ENCODE data around the gene SERHL2. TPM values are rescaled to one million over a fixed set of nuclear protein-coding genes. Genes with fewer than 3 reads are reported as not detected.

Gene SERHL2
- total and polyA plus RNA-seq, 4 donors: 1.7 to 3.3 (median 2.6) TPM

DNA sequence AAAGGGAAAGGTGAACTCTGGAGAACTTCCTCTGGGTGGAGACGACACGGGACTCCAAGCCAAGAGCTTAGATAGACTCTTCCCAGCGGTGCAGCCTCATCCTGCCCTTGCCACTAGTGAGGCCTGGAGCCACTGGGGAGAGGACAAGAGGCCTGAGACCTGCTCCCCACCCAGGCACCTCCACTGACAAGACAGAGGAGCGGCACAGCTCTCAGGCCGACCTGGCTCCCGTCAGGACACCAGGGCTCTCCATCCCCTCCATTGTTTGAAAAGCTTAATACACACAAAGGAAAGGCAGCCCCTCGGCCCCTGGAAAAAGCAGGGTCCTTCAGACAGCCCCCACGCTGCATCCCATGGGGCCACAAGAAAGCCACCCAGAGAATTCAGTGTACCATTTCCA, 31.3 kb downstream of the SERHL2 start:
- Histone ChIP-seq H3K4me3 (no peak overlapping the region), H3K4me1 (ENCODE audit: control insufficient read depth in 5 of 5, insufficient read depth in 5 of 5, low read length in 5 of 5) (peaks cover 0 to 9% (median 3%) of the 10 kb centered on the region in 5 donors), H3K9me3 (ENCODE audit: control insufficient read depth in 4 of 4, insufficient read depth in 3 of 4, low read length in 3 of 4) (no peaks in the 10 kb centered on the region), H3K36me3 (ENCODE audit: control insufficient read depth in 4 of 4, insufficient read depth in 4 of 4, low read length in 4 of 4) (peaks cover 21 to 54% (median 36%) of the 10 kb centered on the region in 4 donors), H3K27me3 (ENCODE audit: control insufficient read depth in 3 of 3, insufficient read depth in 3 of 3, low read length in 2 of 3) (no peaks in the 10 kb centered on the region), H3K27ac (ENCODE audit: low read depth in 1 of 2, low read length in 1 of 2) (no peak overlapping the region), H3K9ac (ENCODE audit: insufficient read depth in 1 of 2, low read length in 2 of 2) (no peak overlapping the region)
- DNase-seq (no peak), ATAC-seq (ENCODE audit: insufficient read depth, low FRiP score) (no peak)
- 75 to 83% methylated on average over 8 of the region's 8 CpGs for WGBS, 2 donors
- TF ChIP-seq, protein P1, sequence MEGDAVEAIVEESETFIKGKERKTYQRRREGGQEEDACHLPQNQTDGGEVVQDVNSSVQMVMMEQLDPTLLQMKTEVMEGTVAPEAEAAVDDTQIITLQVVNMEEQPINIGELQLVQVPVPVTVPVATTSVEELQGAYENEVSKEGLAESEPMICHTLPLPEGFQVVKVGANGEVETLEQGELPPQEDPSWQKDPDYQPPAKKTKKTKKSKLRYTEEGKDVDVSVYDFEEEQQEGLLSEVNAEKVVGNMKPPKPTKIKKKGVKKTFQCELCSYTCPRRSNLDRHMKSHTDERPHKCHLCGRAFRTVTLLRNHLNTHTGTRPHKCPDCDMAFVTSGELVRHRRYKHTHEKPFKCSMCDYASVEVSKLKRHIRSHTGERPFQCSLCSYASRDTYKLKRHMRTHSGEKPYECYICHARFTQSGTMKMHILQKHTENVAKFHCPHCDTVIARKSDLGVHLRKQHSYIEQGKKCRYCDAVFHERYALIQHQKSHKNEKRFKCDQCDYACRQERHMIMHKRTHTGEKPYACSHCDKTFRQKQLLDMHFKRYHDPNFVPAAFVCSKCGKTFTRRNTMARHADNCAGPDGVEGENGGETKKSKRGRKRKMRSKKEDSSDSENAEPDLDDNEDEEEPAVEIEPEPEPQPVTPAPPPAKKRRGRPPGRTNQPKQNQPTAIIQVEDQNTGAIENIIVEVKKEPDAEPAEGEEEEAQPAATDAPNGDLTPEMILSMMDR (IDR thresholded peaks at IDR 0.05; ENCODE audit: control extremely low read depth, extremely low read depth): no peak

DNA sequence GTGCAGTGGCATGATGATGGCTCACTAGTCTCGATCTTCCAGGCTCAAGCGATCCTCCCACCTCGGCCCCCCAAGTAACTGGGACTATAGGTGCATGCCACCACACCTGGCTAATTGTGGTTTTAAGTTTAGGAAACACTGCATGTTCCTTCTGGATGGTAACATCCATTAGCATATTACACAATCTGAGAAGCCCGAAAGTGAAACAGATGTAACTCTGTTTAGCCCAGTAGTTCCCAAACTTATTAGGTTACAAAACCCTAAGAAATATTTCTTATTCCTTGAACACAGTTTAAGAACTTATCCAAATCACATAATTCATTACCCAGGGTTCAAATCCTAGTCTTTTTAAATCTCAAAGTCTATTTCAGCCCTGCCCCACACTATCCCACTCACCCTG, 32.6 kb downstream of the SERHL2 start:
- no peak overlapping the region for H3K9ac ChIP-seq (ENCODE audit: insufficient read depth in 1 of 2, low read length in 2 of 2)
- 72 to 80% methylated on average over 4 of the region's 4 CpGs for WGBS, 2 donors
- H3K27ac ChIP-seq (ENCODE audit: low read depth in 1 of 2, low read length in 1 of 2): no peak overlapping the region
- H3K4me1 ChIP-seq (ENCODE audit: control insufficient read depth in 5 of 5, insufficient read depth in 5 of 5, low read length in 5 of 5): peaks cover 0 to 6% (median 3%) of the 10 kb centered on the region in 5 donors
- no peak overlapping the region for H3K4me3 ChIP-seq
- TF ChIP-seq, protein P1 (IDR thresholded peaks at IDR 0.05; ENCODE audit: control extremely low read depth, extremely low read depth): no peak
- H3K36me3 ChIP-seq (ENCODE audit: control insufficient read depth in 4 of 4, insufficient read depth in 4 of 4, low read length in 4 of 4): peaks cover 22 to 56% (median 39%) of the 10 kb centered on the region in 4 donors
- H3K27me3 ChIP-seq (ENCODE audit: control insufficient read depth in 3 of 3, insufficient read depth in 3 of 3, low read length in 2 of 3): no peaks in the 10 kb centered on the region
- no peaks in the 10 kb centered on the region for H3K9me3 ChIP-seq (ENCODE audit: control insufficient read depth in 4 of 4, insufficient read depth in 3 of 4, low read length in 3 of 4)
- no peak for ATAC-seq (ENCODE audit: insufficient read depth, low FRiP score)
- DNase-seq: no peak

DNA sequence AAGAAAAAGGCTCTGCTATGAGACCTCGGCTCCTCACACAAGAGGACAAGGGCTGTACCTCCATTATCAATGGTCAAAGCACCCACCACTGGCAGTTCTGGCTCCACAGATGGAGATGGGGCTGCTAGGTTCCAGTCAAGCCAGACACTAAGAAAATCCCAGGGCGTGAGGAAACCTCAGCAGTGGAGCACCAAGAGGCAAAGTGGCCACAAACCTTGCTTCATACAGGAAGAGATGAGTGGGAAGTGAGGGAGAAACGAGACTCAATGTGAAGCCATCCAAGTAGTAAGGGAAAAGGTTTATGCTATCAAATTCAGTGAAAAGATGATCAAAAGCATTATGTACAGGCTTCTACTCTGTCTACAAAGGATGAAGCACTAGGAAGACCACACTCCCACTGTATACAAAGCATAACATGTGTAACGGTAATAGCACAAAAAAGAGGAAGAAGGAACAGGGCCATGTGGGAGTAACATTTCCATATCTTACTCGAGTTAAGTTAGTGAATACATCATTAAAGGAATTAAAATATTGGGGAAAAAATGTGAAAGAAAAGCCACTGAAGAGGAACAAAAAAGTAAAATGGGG, 33.9 kb downstream of the SERHL2 start:
- no peak overlapping the region for H3K9ac ChIP-seq (ENCODE audit: insufficient read depth in 1 of 2, low read length in 2 of 2)
- ATAC-seq (ENCODE audit: insufficient read depth, low FRiP score) (peak; percentile 53), DNase-seq (no peak)
- WGBS, 2 donors: 40 to 75% methylated on average over 5 of the region's 5 CpGs
- TF ChIP-seq, protein P1 (IDR thresholded peaks at IDR 0.05; ENCODE audit: control extremely low read depth, extremely low read depth): no peak
- no peaks in the 10 kb centered on the region for H3K27me3 ChIP-seq (ENCODE audit: control insufficient read depth in 3 of 3, insufficient read depth in 3 of 3, low read length in 2 of 3)
- no peak overlapping the region for H3K27ac ChIP-seq (ENCODE audit: low read depth in 1 of 2, low read length in 1 of 2)
- H3K4me3 ChIP-seq: no peak overlapping the region
- H3K4me1 ChIP-seq (ENCODE audit: control insufficient read depth in 5 of 5, insufficient read depth in 5 of 5, low read length in 5 of 5): no peaks in the 10 kb centered on the region
- H3K36me3 ChIP-seq (ENCODE audit: control insufficient read depth in 4 of 4, insufficient read depth in 4 of 4, low read length in 4 of 4): peaks cover 31 to 65% (median 50%) of the 10 kb centered on the region in 4 donors
- no peaks in the 10 kb centered on the region for H3K9me3 ChIP-seq (ENCODE audit: control insufficient read depth in 4 of 4, insufficient read depth in 3 of 4, low read length in 3 of 4)

DNA sequence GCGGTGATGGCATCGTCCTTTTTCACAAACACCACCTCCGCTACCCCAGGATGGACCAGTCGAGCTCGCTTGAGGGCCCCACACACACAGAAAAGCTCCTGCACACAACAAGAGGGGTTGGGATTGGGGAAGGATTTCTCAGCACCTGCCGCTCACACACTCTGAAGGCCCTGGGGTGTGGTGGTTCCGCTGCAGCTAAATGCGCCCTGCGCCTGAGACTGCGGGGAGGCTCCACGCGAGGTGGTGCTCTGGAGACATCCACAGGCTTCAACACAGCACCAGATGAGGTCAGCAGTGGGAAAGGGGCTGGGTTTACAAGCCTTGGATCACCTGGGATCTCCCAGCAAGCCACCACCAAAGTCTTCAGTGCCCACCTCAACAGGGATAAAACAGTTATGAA, 38.2 kb downstream of the SERHL2 start:
- H3K27me3 ChIP-seq (ENCODE audit: control insufficient read depth in 3 of 3, insufficient read depth in 3 of 3, low read length in 2 of 3): no peaks in the 10 kb centered on the region
- H3K4me1 ChIP-seq (ENCODE audit: control insufficient read depth in 5 of 5, insufficient read depth in 5 of 5, low read length in 5 of 5): peaks cover 0 to 4% (median 0%) of the 10 kb centered on the region in 5 donors
- peaks cover 35 to 66% (median 58%) of the 10 kb centered on the region in 4 donors for H3K36me3 ChIP-seq (ENCODE audit: control insufficient read depth in 4 of 4, insufficient read depth in 4 of 4, low read length in 4 of 4)
- ATAC-seq (ENCODE audit: insufficient read depth, low FRiP score) (no peak), DNase-seq (no peak)
- H3K9me3 ChIP-seq (ENCODE audit: control insufficient read depth in 4 of 4, insufficient read depth in 3 of 4, low read length in 3 of 4): no peaks in the 10 kb centered on the region
- no peak overlapping the region for H3K4me3 ChIP-seq
- H3K9ac ChIP-seq (ENCODE audit: insufficient read depth in 1 of 2, low read length in 2 of 2): no peak overlapping the region
- H3K27ac ChIP-seq (ENCODE audit: low read depth in 1 of 2, low read length in 1 of 2): no peak overlapping the region
- WGBS, 2 donors: 96 to 99% methylated on average over 12 of the region's 12 CpGs
- TF ChIP-seq, protein P1 (IDR thresholded peaks at IDR 0.05; ENCODE audit: control extremely low read depth, extremely low read depth): no peak

Data from lung (tissue), 12 donors.